Measurements from ENCODE around the gene PSMA2. TPM values are rescaled to one million over a fixed set of nuclear protein-coding genes. Genes with fewer than 3 reads are reported as not detected.

PSMA2 gene
- total RNA-seq, 1 donor: 67.8 TPM

GRCh38 chr7:42972699-42973500 is 40.9 kb upstream of the PSMA2 start:
- no peak for TF ChIP-seq CTCF (IDR thresholded peaks at IDR 0.05; ENCODE audit: insufficient read depth, low read depth, low read length)
- DNase-seq (ENCODE audit: low read depth): peak; percentile 98
- no peak overlapping the region for H3K4me3 ChIP-seq (ENCODE audit: low read depth, low read length)

- TF ChIP-seq CTCF (IDR thresholded peaks at IDR 0.05; ENCODE audit: insufficient read depth, low read depth, low read length): no peak
- no peak overlapping the region for H3K4me3 ChIP-seq (ENCODE audit: low read depth, low read length)
- DNase-seq (ENCODE audit: low read depth): no peak
Measured at GRCh38 chr7:42967391-42967790, 35.4 kb upstream of the PSMA2 start.

GRCh38 chr7:42964849-42965805 is 33.2 kb upstream of the PSMA2 start:
- no peak overlapping the region for H3K4me3 ChIP-seq (ENCODE audit: low read depth, low read length)
- TF ChIP-seq CTCF (IDR thresholded peaks at IDR 0.05; ENCODE audit: insufficient read depth, low read depth, low read length): no peak
- DNase-seq (ENCODE audit: low read depth): peak; percentile 53

- DNase-seq (ENCODE audit: low read depth): no peak
- H3K4me3 ChIP-seq (ENCODE audit: low read depth, low read length): no peak overlapping the region
- TF ChIP-seq CTCF (IDR thresholded peaks at IDR 0.05; ENCODE audit: insufficient read depth, low read depth, low read length): no peak
Measured at GRCh38 chr7:42964293-42964692, 32.3 kb upstream of the PSMA2 start.

- TF ChIP-seq CTCF (IDR thresholded peaks at IDR 0.05; ENCODE audit: insufficient read depth, low read depth, low read length): no peak
- no peak overlapping the region for H3K4me3 ChIP-seq (ENCODE audit: low read depth, low read length)
- DNase-seq (ENCODE audit: low read depth): no peak
Measured at GRCh38 chr7:42961170-42961569, 29.2 kb upstream of the PSMA2 start.

GRCh38 chr7:42960762-42961161 is 28.8 kb upstream of the PSMA2 start:
- TF ChIP-seq CTCF (IDR thresholded peaks at IDR 0.05; ENCODE audit: insufficient read depth, low read depth, low read length): no peak

More at GRCh38 chr7:42960762-42961161, 28.8 kb upstream of the PSMA2 start:
- no peak for DNase-seq (ENCODE audit: low read depth)
- no peak overlapping the region for H3K4me3 ChIP-seq (ENCODE audit: low read depth, low read length)
